ENCODE data around the gene ABR.
"Not testable (repeated sequence)": the region's sequence is repeated elsewhere in the genome, so short reads cannot be mapped to it uniquely, and the experiment has no call there.

ABR gene

DNA sequence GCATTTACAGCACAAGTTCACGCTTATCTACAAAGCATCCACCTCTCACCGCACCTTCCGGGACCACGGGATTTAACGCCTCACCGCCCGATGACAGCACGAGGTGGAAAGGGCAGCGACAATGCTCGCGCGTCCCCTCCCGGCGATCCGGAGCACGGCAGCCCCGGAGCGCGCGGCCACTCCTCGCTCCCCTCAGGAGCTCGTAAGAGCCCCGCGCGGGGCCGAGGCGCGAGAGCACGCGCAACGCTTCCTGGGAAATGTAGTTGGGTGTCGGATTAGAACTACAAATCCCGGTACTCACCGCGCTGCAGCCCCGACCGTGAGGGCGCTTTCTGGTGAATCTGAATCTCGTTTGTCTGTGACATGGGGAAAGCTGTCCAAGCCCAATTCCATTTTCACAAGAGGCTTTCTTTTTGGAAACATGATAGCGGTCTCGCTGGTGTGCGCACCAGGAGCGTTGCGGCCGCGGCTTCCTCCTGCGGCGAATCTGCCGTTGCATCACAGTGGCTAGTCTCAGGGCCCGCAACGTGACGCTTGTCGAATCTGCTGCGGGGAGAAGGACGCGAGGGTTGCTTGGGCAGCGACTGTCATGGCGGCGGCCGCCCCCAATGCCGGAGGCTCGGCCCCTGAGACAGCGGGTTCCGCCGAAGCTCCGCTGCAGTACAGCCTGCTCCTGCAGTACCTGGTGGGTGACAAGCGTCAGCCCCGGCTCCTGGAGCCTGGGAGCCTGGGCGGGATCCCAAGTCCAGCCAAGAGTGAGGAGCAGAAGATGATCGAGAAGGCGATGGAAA, 183.0 kb downstream of the ABR start, which contains the start of gene TIMM22:
Gene TIMM22 (plus strand): TSS at position 576 of the 791 bp plus-strand sequence. CDS start 14 bp downstream, at position 590.
- TF ChIP-seq, protein P1, sequence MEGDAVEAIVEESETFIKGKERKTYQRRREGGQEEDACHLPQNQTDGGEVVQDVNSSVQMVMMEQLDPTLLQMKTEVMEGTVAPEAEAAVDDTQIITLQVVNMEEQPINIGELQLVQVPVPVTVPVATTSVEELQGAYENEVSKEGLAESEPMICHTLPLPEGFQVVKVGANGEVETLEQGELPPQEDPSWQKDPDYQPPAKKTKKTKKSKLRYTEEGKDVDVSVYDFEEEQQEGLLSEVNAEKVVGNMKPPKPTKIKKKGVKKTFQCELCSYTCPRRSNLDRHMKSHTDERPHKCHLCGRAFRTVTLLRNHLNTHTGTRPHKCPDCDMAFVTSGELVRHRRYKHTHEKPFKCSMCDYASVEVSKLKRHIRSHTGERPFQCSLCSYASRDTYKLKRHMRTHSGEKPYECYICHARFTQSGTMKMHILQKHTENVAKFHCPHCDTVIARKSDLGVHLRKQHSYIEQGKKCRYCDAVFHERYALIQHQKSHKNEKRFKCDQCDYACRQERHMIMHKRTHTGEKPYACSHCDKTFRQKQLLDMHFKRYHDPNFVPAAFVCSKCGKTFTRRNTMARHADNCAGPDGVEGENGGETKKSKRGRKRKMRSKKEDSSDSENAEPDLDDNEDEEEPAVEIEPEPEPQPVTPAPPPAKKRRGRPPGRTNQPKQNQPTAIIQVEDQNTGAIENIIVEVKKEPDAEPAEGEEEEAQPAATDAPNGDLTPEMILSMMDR (IDR thresholded peaks at IDR 0.05; ENCODE audit: insufficient read depth, missing control alignments): peak; percentile 51
- no peak for FAIRE-seq
- peak; percentile 89 for DNase-seq (ENCODE audit: insufficient read length, low spot score)

DNA sequence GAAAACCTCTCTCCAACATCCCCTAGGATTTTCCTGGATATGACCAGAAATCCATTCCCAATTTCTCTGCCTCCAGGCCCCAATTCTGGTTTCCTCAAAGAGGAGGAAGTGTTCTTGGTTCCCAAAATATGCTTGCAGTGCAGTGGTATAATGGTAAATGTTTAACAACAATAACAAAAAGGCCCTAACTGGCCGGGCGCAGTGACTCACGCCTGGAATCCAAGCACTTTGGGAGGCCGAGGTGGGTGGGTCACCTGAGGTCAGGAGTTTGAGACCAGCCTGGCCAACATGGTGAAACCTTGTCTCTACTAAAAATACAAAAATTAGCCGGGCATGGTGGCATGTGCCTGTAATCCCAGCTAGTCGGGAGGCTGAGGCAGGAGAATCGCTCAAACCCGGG, 184.5 kb downstream of the ABR start:
- DNase-seq (ENCODE audit: insufficient read length, low spot score); FAIRE-seq: not testable (repeated sequence)

DNA sequence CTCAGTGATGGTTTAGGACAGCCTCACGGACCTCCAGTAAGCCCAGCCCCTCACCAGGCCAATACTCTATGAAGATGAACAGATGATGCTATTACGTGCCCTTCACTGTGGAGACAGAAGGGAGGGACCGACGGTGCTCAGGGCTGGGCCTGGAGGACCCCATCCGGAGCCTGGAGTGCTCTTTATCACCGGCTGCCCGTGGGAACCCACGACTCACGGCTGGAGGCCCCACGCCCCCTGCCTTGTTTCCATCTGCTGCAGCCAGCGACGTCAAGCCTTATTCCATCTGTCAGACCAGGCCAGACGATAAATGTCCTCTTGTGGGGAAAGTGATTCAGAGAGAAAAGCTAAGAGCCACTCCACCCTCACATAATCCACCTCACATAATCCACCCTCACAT, 186.8 kb downstream of the ABR start:
- FAIRE-seq (no peak), DNase-seq (ENCODE audit: insufficient read length, low spot score) (no peak)
- TF ChIP-seq, protein P1 (IDR thresholded peaks at IDR 0.05; ENCODE audit: insufficient read depth, missing control alignments): no peak

DNA sequence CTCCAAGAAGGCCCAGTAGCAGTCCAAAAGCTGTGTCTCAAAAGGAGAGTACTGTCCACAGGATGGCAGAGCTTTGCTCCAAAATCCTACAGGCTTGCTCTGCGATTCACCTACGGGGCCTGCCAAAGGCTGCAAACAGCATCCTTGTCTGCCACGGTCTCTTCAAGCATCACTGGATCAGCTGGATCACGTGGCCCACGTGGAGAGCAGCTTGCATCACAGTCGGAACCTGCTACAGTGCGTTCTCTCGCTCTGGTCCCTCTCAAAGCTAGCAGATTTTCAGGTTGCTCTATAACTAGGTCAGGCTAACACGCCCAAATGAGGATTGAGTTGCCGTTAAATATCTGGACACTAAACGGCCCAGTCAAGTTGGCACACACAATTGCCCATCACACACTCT, 191.2 kb downstream of the ABR start:
- TF ChIP-seq, protein P1 (IDR thresholded peaks at IDR 0.05; ENCODE audit: insufficient read depth, missing control alignments): no peak
- no peak for FAIRE-seq
- DNase-seq (ENCODE audit: insufficient read length, low spot score): no peak

DNA sequence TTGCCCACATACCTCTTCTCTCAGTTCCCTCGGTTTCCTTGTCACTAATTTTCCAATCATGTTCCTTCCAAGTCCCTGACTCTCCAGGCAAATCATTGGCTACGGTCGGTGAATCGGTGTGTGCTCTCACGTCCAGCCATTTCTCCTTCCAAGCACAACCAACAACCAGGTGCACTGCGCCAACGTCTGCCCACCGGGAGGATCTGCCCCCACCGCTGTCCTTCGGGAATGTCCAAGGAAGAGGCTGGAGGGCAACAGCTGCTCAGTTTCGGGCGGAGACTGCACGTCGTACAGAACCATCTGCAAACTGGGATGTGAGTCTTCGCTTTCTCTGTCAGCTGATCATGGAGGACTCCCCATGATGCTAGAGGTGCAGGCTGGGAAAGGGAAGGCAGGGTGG, 191.8 kb downstream of the ABR start:
- FAIRE-seq (no peak), DNase-seq (ENCODE audit: insufficient read length, low spot score) (no peak)
- TF ChIP-seq, protein P1 (IDR thresholded peaks at IDR 0.05; ENCODE audit: insufficient read depth, missing control alignments): no peak

DNA sequence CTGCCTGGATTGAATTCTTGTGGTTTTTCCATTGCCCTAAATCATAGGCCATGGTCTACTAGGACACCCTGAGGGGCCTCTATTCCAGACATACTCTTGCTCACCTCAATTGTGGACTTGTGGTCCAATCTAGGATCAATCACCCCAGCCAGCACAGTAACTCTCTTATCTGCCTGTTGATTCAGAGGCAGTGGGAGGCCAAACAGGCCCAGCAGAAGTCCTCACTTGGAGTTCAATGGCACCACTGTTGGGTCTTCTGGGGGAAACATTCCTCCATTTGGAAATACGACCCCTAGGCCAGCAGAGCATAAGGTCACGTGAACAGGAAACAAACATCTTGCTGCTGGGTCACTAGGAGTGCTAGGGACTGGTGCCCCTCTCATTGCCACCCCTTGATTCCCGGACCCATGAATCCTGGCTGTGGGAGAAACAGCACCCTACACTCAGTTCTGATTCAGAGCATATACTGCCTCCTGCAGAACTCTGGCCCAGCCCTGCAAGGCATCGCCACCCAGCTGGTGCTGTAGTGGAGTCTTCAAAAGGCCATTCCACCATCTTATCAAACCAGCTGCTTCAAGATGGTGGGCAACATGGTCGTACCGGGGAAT, 193.4 kb downstream of the ABR start:
- DNase-seq (ENCODE audit: insufficient read length, low spot score) (no peak), FAIRE-seq (no peak)
- TF ChIP-seq, protein P1 (IDR thresholded peaks at IDR 0.05; ENCODE audit: insufficient read depth, missing control alignments): no peak

DNA sequence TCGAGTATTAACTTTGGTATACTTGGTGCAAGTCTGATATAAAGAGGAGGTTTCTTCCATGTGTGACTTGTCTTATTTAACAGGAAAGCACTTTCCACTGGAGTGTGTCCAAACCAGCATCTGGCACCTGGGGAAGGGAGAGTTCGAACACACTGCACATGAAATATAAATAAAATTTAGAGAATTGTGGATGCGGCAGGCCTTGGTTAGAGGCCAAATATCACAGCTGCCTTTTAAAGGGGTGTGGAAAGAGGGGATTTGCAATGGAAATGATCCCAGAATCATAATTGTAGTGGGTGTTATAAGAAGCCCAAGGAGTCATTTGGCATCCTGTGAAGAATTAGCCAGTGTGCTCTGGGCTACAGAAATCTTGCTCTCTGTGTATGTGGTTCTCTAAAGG, 195.9 kb downstream of the ABR start:
- TF ChIP-seq, protein P1 (IDR thresholded peaks at IDR 0.05; ENCODE audit: insufficient read depth, missing control alignments): no peak
- FAIRE-seq: no peak
- no peak for DNase-seq (ENCODE audit: insufficient read length, low spot score)
